Measurements from ENCODE around the gene HCCS.

GRCh38 chrX:11097933-11098332 lies 13.2 kb upstream of the HCCS start:
- TF ChIP-seq CTCF (IDR thresholded peaks at IDR 0.05; ENCODE audit: insufficient read depth, low read length) = no peak
- no peak for TF ChIP-seq POLR2AphosphoS5 (IDR thresholded peaks at IDR 0.05; ENCODE audit: low read depth)
- no peak for TF ChIP-seq REST (IDR thresholded peaks at IDR 0.05; ENCODE audit: insufficient replicate concordance, low read depth)
- TF ChIP-seq SPI1 (IDR thresholded peaks at IDR 0.05; ENCODE audit: borderline replicate concordance, low read depth) = no peak
- no peak for TF ChIP-seq GABPA (IDR thresholded peaks at IDR 0.05; ENCODE audit: low read depth)

Data from HL-60 (cell line).